Fibroblast of lung (primary cell): ENCODE data around the gene SYNJ2. TPM values are rescaled to one million over a fixed set of nuclear protein-coding genes. Genes with fewer than 3 reads are reported as not detected.

Source experiments
- DNase-seq, 2 donors: peaks; one replicate each; pipeline versions ENCODE4 v3.0.0 to v3.0.0-alpha.2; 2010; ENCODE audit warnings: low read depth in 2 of 2
- H2AFZ ChIP-seq: 2 replicates; pipeline ENCODE4 v1.5.1; 2012; ENCODE audit warnings: low read length, control low read depth, inconsistent platforms
- H3K27ac ChIP-seq: 2 replicates; pipeline ENCODE4 v1.5.1; 2011; ENCODE audit warnings: low read length, control low read depth; ENCODE audit not compliant: insufficient read depth
- H3K27me3 ChIP-seq: 2 replicates; pipeline ENCODE4 v1.5.1; 2011; ENCODE audit warnings: mild to moderate bottlenecking, low read length; ENCODE audit not compliant: control insufficient read depth, insufficient read depth
- H3K36me3 ChIP-seq: 2 replicates; pipeline ENCODE4 v1.5.1; 2011; ENCODE audit warnings: low read length; ENCODE audit not compliant: control insufficient read depth, insufficient read depth
- H3K4me1 ChIP-seq: 2 replicates; pipeline ENCODE4 v1.5.1; 2011; ENCODE audit warnings: low read length; ENCODE audit not compliant: control insufficient read depth, insufficient read depth; ENCODE audit errors: extremely low read depth
- H3K4me2 ChIP-seq: 2 replicates; pipeline ENCODE4 v1.5.1; 2011; ENCODE audit warnings: low read length, control low read depth; ENCODE audit not compliant: insufficient read depth; ENCODE audit errors: extremely low read depth
- H3K4me3 ChIP-seq, 4 experiments: fragments of 200-600 bp in 1 of 4; sonication (generic) in 1 of 4; replicated peaks in 1 of 4; 2 replicates each; pipeline ENCODE4 v1.5.1; 2011 to 2016; ENCODE audit warnings: low read length in 4 of 4, low read depth in 3 of 4, mild to moderate bottlenecking in 3 of 4, control low read depth in 2 of 4, inconsistent platforms in 1 of 4, mixed read lengths in 1 of 4; ENCODE audit not compliant: insufficient read depth in 1 of 4; ENCODE audit errors: control extremely low read depth in 1 of 4
- H3K79me2 ChIP-seq: 2 replicates; pipeline ENCODE4 v1.5.1; 2012; ENCODE audit warnings: mild to moderate bottlenecking, low read length, inconsistent platforms; ENCODE audit not compliant: control insufficient read depth, insufficient read depth
- H3K9ac ChIP-seq: 2 replicates; pipeline ENCODE4 v1.5.1; 2011; ENCODE audit warnings: mild to moderate bottlenecking, low read length, control low read depth; ENCODE audit not compliant: insufficient read depth
- H3K9me3 ChIP-seq: 2 replicates; pipeline ENCODE4 v1.5.1; 2012; ENCODE audit warnings: low read depth, low read length; ENCODE audit not compliant: control insufficient read depth, insufficient read depth
- H4K20me1 ChIP-seq: 2 replicates; pipeline ENCODE4 v1.5.1; 2011; ENCODE audit warnings: low read length; ENCODE audit not compliant: control insufficient read depth, insufficient read depth; ENCODE audit errors: extremely low read depth
- CTCF ChIP-seq, 2 donors: IDR thresholded peaks in 1 of 2; conservative IDR thresholded peaks in 1 of 2; 1 replicate in 1 of 2; 2 replicates in 1 of 2; pipeline ENCODE4 v1.5.1; 2011 to 2012; ENCODE audit warnings: low read length in 2 of 2, control low read depth in 1 of 2, inconsistent platforms in 1 of 2, low read depth in 1 of 2, mild to moderate bottlenecking in 1 of 2
- EZH2 ChIP-seq: IDR thresholded peaks from 2 replicates; pipeline ENCODE4 v1.5.1; 2012; ENCODE audit warnings: low read length, control low read depth, mild to moderate bottlenecking; ENCODE audit errors: missing control alignments
- polyA plus RNA-seq, 2 donors: library from polyadenylated mRNA; depleted of rRNA in 1 of 2; stranded (reverse) in 1 of 2; unstranded in 1 of 2; fragments of >200 nt; gene quantifications; 2 replicates each; pipeline ENCODE4 v1.2.1, GENCODE V29; 2011 to 2012; ENCODE audit warnings: missing spikeins in 1 of 2
- total RNA-seq: library from RNA; depleted of rRNA; stranded (reverse); fragments of >200 nt; gene quantifications from 2 replicates; pipeline ENCODE4 v1.2.1, GENCODE V29; 2014

The SYNJ2 gene
- total and polyA plus RNA-seq, 2 donors (not counting 1 experiment from before 2014, with no cell fraction given) = 23.5 to 57.3 TPM

GRCh38 chr6:157984128-157984527 lies 2.5 kb downstream of the SYNJ2 start:
- no peaks in the 10 kb centered on the region for H3K27me3 ChIP-seq
- H3K4me3 ChIP-seq = peak overlapping the region; percentile 26 to 98 (median 92)
- no peak for TF ChIP-seq CTCF (conservative IDR thresholded peaks at IDR 0.05 in 1 of 2, IDR thresholded peaks at IDR 0.05 in 1 of 2; ENCODE audit: low read depth in 1 of 2, low read length in 2 of 2)
- no peak for TF ChIP-seq EZH2
- H3K4me2 ChIP-seq = peak overlapping the region; percentile 13
- H3K27ac ChIP-seq = peak overlapping the region; percentile 31
- H3K9ac ChIP-seq = no peak overlapping the region
- no peak for DNase-seq
- H3K9me3 ChIP-seq = no peaks in the 10 kb centered on the region
- no peaks in the 10 kb centered on the region for H3K36me3 ChIP-seq
- H3K4me1 ChIP-seq = peaks cover 16% of the 10 kb centered on the region
- no peak overlapping the region for H2AFZ ChIP-seq
- peaks cover 71% of the 10 kb centered on the region for H3K79me2 ChIP-seq
- no peaks in the 10 kb centered on the region for H4K20me1 ChIP-seq

- H3K9ac ChIP-seq = no peak overlapping the region
- peak overlapping the region; percentile 13 for H3K4me2 ChIP-seq
- H3K79me2 ChIP-seq = peaks cover 76% of the 10 kb centered on the region
- no peaks in the 10 kb centered on the region for H4K20me1 ChIP-seq
- DNase-seq = peak in 1 of 2 donors; percentile 58
- H3K4me3 ChIP-seq = peak overlapping the region in 2 of 4 experiments; percentile 4 to 5
- no peaks in the 10 kb centered on the region for H3K9me3 ChIP-seq
- no peaks in the 10 kb centered on the region for H3K36me3 ChIP-seq
- TF ChIP-seq CTCF (conservative IDR thresholded peaks at IDR 0.05 in 1 of 2, IDR thresholded peaks at IDR 0.05 in 1 of 2; ENCODE audit: low read depth in 1 of 2, low read length in 2 of 2) (no peak), EZH2 (no peak)
- no peaks in the 10 kb centered on the region for H3K27me3 ChIP-seq
- peaks cover 20% of the 10 kb centered on the region for H3K4me1 ChIP-seq
- H3K27ac ChIP-seq = no peak overlapping the region
- no peak overlapping the region for H2AFZ ChIP-seq
Observed at GRCh38 chr6:157984686-157985225, 3.1 kb downstream of the SYNJ2 start.

- no peaks in the 10 kb centered on the region for H3K9me3 ChIP-seq
- no peak for DNase-seq
- peak overlapping the region; percentile 19 for H3K27ac ChIP-seq
- TF ChIP-seq CTCF (conservative IDR thresholded peaks at IDR 0.05 in 1 of 2, IDR thresholded peaks at IDR 0.05 in 1 of 2; ENCODE audit: low read depth in 1 of 2, low read length in 2 of 2) (no peak), EZH2 (no peak)
- no peaks in the 10 kb centered on the region for H3K36me3 ChIP-seq
- no peak overlapping the region for H3K9ac ChIP-seq
- peaks cover 23% of the 10 kb centered on the region for H3K4me1 ChIP-seq
- H3K27me3 ChIP-seq = no peaks in the 10 kb centered on the region
- no peak overlapping the region for H2AFZ ChIP-seq
- H3K79me2 ChIP-seq = peaks cover 84% of the 10 kb centered on the region
- peak overlapping the region in 2 of 4 experiments; percentile 5 to 14 for H3K4me3 ChIP-seq
- peak overlapping the region; percentile 13 for H3K4me2 ChIP-seq
- H4K20me1 ChIP-seq = no peaks in the 10 kb centered on the region
Observed at GRCh38 chr6:157985378-157986155, 3.9 kb downstream of the SYNJ2 start.
